ENCODE measurements around the gene RMND1.

DNA sequence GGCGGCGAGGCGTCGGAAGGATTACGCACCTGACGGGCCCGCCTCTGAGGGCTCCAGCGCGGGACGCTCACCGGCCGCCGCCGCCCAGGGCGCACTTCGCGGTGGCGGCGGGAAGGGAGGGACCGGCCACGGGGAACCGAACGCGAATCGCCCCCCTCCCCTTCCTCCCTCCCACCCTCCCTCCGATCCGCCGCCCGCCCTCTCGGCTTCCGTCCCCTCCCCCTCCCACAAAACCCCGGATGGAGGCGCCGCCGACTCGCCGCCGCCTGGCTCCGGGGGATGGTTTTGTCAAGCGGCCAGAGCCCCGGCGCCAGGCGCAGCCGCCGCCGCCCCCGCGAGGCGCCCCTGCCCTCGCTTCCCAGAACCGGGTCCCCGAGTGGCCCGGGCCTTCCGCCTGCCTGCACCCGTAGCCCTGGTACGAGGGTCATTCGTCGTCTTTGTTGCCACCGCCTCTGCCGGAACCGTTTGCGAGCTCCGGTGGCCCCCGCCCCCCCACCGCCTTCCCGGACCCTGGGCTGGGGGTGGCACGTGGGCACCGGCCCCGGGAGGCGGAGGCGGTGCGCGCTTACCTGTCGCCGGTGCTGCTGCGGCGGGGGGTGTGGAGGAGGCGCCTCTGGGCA, 61.0 kb downstream of the RMND1 start:
- TF ChIP-seq, protein P1, sequence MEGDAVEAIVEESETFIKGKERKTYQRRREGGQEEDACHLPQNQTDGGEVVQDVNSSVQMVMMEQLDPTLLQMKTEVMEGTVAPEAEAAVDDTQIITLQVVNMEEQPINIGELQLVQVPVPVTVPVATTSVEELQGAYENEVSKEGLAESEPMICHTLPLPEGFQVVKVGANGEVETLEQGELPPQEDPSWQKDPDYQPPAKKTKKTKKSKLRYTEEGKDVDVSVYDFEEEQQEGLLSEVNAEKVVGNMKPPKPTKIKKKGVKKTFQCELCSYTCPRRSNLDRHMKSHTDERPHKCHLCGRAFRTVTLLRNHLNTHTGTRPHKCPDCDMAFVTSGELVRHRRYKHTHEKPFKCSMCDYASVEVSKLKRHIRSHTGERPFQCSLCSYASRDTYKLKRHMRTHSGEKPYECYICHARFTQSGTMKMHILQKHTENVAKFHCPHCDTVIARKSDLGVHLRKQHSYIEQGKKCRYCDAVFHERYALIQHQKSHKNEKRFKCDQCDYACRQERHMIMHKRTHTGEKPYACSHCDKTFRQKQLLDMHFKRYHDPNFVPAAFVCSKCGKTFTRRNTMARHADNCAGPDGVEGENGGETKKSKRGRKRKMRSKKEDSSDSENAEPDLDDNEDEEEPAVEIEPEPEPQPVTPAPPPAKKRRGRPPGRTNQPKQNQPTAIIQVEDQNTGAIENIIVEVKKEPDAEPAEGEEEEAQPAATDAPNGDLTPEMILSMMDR (IDR thresholded peaks at IDR 0.05) = no peak
- no peak for TF ChIP-seq POLR2A (IDR thresholded peaks at IDR 0.05)

All from adrenal gland (tissue), 5 donors.